Kidney (tissue), 14 donors: ENCODE data around the gene HNRNPH2. TPM values are rescaled to one million over a fixed set of nuclear protein-coding genes. Genes with fewer than 3 reads are reported as not detected.
A peak's percentile ranks its signal among the peaks of the same experiment; 100 is the strongest.

Experiments
- DNase-seq, 5 donors: peaks; one replicate each; pipeline ENCODE4 v3.0.0-alpha.2; 2013 to 2020
- FAIRE-seq: peaks from 2 replicates; lab custom pipeline; 2012; peaks lifted over from hg19 to GRCh38; lab: Jason Lieb, UNC
- H3K27ac ChIP-seq, 2 donors: one replicate each; pipeline ENCODE4 v1.7.0; 2013; ENCODE audit warnings: low read depth in 2 of 2, low read length in 2 of 2, inconsistent platforms in 1 of 2
- H3K27me3 ChIP-seq: one replicate; pipeline ENCODE4 v1.7.1; 2013; ENCODE audit warnings: low read length, inconsistent platforms; ENCODE audit not compliant: control insufficient read depth, insufficient read depth
- H3K36me3 ChIP-seq, 3 donors: one replicate each; pipeline versions ENCODE4 v1.7.0 to v1.7.1; 2013; ENCODE audit warnings: low read length in 3 of 3, control low read depth in 1 of 3, inconsistent platforms in 1 of 3; ENCODE audit not compliant: insufficient read depth in 3 of 3, control insufficient read depth in 2 of 3
- H3K4me1 ChIP-seq, 3 donors: one replicate each; pipeline versions ENCODE4 v1.7.0 to v1.7.1; 2013; ENCODE audit warnings: low read length in 3 of 3, inconsistent platforms in 1 of 3, low read depth in 1 of 3; ENCODE audit not compliant: control insufficient read depth in 2 of 3, insufficient read depth in 2 of 3
- H3K4me3 ChIP-seq, 3 donors: one replicate each; pipeline versions ENCODE4 v1.7.0 to v1.8.1; 2013; ENCODE audit warnings: low read length in 3 of 3, control low read depth in 1 of 3, inconsistent platforms in 1 of 3
- H3K9ac ChIP-seq, 3 donors: one replicate each; pipeline versions ENCODE4 v1.7.0 to v1.7.1; 2013; ENCODE audit warnings: low read length in 3 of 3, control low read depth in 1 of 3, inconsistent platforms in 1 of 3
- H3K9me3 ChIP-seq, 3 donors: one replicate each; pipeline versions ENCODE4 v1.7.0 to v1.7.1; 2013; ENCODE audit warnings: low read length in 3 of 3, control low read depth in 1 of 3, inconsistent platforms in 1 of 3; ENCODE audit not compliant: control insufficient read depth in 2 of 3, insufficient read depth in 1 of 3
- CTCF ChIP-seq: IDR thresholded peaks from 3 replicates; pipeline ENCODE4 v1.5.1; 2012; ENCODE audit warnings: mild to moderate bottlenecking, moderate library complexity, borderline replicate concordance; ENCODE audit not compliant: insufficient read depth; ENCODE audit errors: extremely low read depth
- intact Hi-C: fragments of 100-400 bp; cut with DNase I; formaldehyde crosslinking; loops from one replicate; pipeline ENCODE4 v1.11.1; 2022
- polyA plus RNA-seq: library from polyadenylated mRNA; stranded (reverse); fragments of 350-450 nt; fragmentation: Illumina TruSeq; extraction: RNeasy Lipid Tissue Mini Kit (QIAGEN cat#74804); gene quantifications from one replicate; pipeline ENCODE4 v1.2.3, GENCODE V29; 2014; ENCODE audit warnings: low read depth, low replicate concordance; ENCODE audit not compliant: insufficient read depth
- total RNA-seq: library from RNA; stranded (reverse); fragmentation: NEBNext Ultra II Directional; extraction: Animal tissue kit (Norgen Biotek cat#: 25700); gene quantifications from one replicate; pipeline ENCODE4 v1.2.1, GENCODE V29; 2021
- donor health status: control.
- donor health status: control.
- donor health status: control.
- donor health status: control.
- donor health status: control.
- donor health status: DM: yes; HTN: yes; CAD: no.
- donor health status: Normal renal cell carcinoma (clear cell type).

The HNRNPH2 gene
- total and polyA plus RNA-seq, 2 donors from 2014 or later: 68.1 to 79.5 TPM

GRCh38 chrX:101377547-101377946 is 30.5 kb upstream of the HNRNPH2 start:
- Histone ChIP-seq H3K4me1 (no peaks in the 10 kb centered on the region), H3K27ac (no peak overlapping the region), H3K27me3 (no peaks in the 10 kb centered on the region), H3K4me3 (no peak overlapping the region), H3K36me3 (no peaks in the 10 kb centered on the region), H3K9me3 (no peaks in the 10 kb centered on the region), H3K9ac (no peak overlapping the region)
- no peak for TF ChIP-seq CTCF
- DNase-seq: no peak
- no peak for FAIRE-seq
- intact Hi-C loops: no loop called here

DNA sequence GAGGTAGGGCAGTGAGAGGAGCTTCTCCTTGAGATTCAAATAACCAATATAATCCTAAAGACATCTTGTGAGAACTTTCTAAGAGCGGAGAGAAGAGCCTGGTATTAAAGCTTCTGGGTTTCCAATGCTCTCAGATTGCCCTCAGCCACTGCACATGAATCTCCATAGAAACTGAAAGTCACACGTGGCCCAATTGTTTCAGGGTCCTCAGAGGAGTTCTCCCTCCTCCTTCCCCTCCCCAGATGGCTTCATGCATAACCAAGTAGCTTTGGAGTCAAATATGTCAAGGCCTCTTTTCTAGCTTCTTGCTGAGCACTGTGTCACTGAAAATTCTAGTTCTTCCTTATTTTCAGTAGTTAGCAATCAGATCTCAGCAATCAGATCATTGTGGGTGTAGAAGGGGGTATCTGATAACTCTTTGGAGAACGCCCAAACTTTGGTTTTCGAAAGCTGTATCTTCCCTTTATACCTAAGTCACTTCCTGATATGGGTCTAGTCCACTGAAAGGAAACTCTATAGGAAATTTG is 24.3 kb upstream of the HNRNPH2 start:
- Histone ChIP-seq H3K27ac (no peak overlapping the region), H3K36me3 (no peaks in the 10 kb centered on the region), H3K4me1 (no peaks in the 10 kb centered on the region), H3K9me3 (no peaks in the 10 kb centered on the region), H3K27me3 (no peaks in the 10 kb centered on the region), H3K4me3 (no peak overlapping the region), H3K9ac (no peak overlapping the region)
- FAIRE-seq (no peak), DNase-seq (peak in 3 of 5 donors; percentile 48 to 57 (median 55))
- intact Hi-C loops: no loop called here
- TF ChIP-seq CTCF: no peak

- no peak for DNase-seq
- Histone ChIP-seq H3K36me3 (no peaks in the 10 kb centered on the region), H3K9ac (no peak overlapping the region), H3K9me3 (no peaks in the 10 kb centered on the region), H3K27me3 (no peaks in the 10 kb centered on the region), H3K4me1 (no peaks in the 10 kb centered on the region), H3K27ac (no peak overlapping the region), H3K4me3 (no peak overlapping the region)
- intact Hi-C loops: no loop called here
- TF ChIP-seq CTCF: no peak
- no peak for FAIRE-seq
Measured at GRCh38 chrX:101385026-101385684, 22.9 kb upstream of the HNRNPH2 start.
